Fibroblast of villous mesenchyme (primary cell): ENCODE results near the gene PHKG2. TPM values are rescaled to one million over a fixed set of nuclear protein-coding genes. Genes with fewer than 3 reads are reported as not detected.

Experiments
- DNase-seq: peaks from one replicate; pipeline ENCODE4 v3.0.0-alpha.2; 2010; ENCODE audit warnings: low read depth
- H3K4me3 ChIP-seq: 2 replicates; pipeline ENCODE4 v1.5.1; 2011; ENCODE audit warnings: low read depth, mild to moderate bottlenecking, low read length
- total RNA-seq: library from RNA; depleted of rRNA; stranded (reverse); fragments of >200 nt; gene quantifications from 2 replicates; pipeline ENCODE4 v1.2.3, GENCODE V29; 2012
- TF ChIP-seq, protein P1 (sequence below): IDR thresholded peaks from 2 replicates; pipeline ENCODE4 v1.5.1; 2012; ENCODE audit warnings: low read depth, mild to moderate bottlenecking, low read length; ENCODE audit not compliant: insufficient read depth

The PHKG2 gene
- total RNA-seq, 1 donor = 26.3 TPM

DNA sequence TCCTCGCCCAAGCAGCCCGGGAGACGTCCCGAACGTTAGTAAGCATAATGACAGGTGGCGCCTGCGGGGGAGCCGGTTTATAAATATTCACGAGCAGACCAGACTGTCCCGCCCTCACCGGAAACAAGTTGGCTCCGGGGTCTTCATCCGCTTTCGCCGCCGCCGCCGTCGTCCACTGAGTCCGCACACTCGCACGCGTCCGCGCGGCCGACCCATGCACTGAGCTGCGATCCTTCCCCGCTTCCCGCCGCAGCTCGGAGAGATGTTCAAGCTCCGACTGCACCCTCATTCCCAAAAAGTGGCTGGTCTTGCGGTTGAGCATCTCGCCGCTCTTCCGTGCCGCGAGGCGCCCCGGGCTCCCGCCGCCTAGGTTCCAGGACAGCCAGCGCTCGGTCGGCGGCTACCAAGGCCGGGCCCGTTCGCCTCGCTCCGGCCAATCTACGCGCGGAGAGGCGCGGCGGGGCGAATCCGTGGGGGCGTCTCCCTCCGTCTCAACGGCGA is 13.3 kb downstream of the PHKG2 start:
- peak; percentile 41 for DNase-seq
- TF ChIP-seq, protein P1, sequence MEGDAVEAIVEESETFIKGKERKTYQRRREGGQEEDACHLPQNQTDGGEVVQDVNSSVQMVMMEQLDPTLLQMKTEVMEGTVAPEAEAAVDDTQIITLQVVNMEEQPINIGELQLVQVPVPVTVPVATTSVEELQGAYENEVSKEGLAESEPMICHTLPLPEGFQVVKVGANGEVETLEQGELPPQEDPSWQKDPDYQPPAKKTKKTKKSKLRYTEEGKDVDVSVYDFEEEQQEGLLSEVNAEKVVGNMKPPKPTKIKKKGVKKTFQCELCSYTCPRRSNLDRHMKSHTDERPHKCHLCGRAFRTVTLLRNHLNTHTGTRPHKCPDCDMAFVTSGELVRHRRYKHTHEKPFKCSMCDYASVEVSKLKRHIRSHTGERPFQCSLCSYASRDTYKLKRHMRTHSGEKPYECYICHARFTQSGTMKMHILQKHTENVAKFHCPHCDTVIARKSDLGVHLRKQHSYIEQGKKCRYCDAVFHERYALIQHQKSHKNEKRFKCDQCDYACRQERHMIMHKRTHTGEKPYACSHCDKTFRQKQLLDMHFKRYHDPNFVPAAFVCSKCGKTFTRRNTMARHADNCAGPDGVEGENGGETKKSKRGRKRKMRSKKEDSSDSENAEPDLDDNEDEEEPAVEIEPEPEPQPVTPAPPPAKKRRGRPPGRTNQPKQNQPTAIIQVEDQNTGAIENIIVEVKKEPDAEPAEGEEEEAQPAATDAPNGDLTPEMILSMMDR = no peak
- H3K4me3 ChIP-seq = peak overlapping the region; percentile 88

- peak; percentile 99 for DNase-seq
- H3K4me3 ChIP-seq = peak within 1 kb of the TSS; percentile 88
- TF ChIP-seq, protein P1 = no peak
Observed at GRCh38 chr16:30761928-30762902, 14.0 kb downstream of the PHKG2 start, which contains the start of the genes CFAP119 and RNF40. Gene CFAP119 (minus strand): TSS chr16:30762062. CDS start chr16:30761748, 314 bp downstream. Gene RNF40 (plus strand): TSS chr16:30762322. CDS start chr16:30762546, 224 bp downstream.

DNA sequence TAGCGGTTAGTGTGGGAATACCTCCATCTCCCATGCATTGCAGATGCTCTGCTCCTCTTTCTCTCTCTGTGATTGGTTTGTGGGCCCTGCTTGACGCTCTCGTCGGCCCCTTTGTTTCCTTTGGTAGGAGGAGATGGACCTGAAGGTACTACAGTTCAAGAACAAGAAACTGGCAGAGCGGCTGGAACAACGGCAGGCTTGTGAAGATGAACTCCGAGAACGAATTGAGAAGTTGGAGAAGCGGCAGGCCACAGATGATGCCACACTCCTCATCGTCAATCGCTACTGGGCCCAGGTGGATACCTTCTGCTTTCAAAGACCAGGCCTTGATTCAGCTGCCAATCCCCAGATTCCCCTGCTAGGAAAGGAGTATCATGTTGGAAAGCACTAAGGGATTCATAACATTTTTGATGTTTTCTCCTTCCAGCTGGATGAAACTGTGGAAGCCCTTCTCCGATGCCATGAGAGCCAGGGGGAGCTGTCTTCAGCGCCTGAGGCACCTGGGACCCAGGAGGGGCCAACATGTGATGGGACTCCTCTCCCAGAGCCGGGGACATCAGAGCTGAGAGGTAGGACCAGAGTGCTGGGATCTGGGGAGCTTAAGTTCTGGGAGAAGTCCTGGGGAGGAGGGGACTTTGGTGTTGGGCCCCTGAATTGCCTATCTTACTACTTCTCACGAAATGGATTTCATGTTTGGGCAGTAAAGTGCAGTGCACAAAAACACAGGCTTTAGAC is 14.9 kb downstream of the PHKG2 start:
- peak overlapping the region; percentile 88 for H3K4me3 ChIP-seq
- no peak for DNase-seq
- TF ChIP-seq, protein P1 = no peak

- no peak for DNase-seq
- H3K4me3 ChIP-seq = no peak overlapping the region
- TF ChIP-seq, protein P1 = no peak
Observed at GRCh38 chr16:30764086-30764485, 15.9 kb downstream of the PHKG2 start.

DNA sequence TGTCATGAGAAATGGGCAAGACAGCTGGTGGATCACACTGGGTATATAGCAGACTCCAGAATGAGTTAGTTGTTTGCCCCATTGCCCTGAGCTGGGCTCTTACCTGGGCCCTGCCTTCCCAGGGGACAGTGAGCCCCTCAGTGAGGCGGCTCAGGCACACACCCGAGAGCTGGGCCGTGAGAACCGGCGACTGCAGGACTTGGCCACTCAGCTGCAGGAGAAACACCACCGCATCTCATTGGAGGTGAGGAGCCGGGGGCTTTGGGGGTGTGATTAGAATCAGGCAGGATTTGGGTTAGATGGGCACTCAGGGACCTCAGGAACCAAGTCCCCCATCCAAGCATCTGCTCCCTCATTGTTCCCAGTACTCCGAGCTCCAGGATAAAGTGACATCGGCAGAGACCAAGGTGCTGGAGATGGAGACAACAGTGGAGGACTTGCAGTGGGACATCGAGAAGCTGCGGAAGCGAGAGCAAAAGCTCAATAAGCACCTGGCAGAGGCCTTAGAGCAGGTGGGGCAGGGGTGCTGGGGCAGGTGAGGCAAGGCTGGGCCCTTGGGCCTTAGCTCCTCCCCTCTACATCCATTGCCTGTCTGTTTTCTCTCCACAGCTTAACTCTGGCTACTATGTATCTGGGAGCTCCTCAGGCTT is 16.7 kb downstream of the PHKG2 start:
- no peak overlapping the region for H3K4me3 ChIP-seq
- DNase-seq = no peak
- TF ChIP-seq, protein P1 = no peak
